ENCODE measurements around the gene ZNF428.
"Not testable (repeated sequence)": the region's sequence is repeated elsewhere in the genome, so short reads cannot be mapped to it uniquely, and the experiment has no call there.

The ZNF428 gene

DNA sequence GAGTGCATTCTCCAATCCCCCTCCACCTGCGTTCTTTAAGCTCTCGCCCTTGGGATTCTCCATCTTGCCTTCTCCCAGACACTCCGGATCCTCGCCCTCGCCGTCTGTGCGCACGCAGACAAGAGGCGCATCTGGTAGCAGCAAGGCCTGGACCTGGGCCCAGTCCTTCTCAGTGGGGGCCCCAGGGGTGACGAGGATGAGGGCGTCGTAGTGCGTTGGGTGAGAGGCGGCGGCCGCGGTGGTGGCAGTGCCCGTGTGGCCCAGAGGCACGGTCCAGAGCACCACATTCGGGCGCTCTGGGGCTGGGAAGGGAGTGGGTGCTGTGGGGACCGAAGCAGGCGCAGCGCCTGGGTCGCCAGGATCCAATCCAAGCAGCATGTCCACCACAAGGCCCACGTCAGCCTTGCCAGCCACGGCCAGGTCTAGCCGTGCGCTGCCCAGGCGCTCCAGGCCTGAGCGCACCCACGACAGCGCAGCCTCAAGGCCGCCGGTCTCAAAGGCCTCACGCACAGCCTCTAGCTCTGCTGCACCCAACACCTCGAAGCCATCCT, 26.6 kb downstream of the ZNF428 start:
- no peak for DNase-seq

DNA sequence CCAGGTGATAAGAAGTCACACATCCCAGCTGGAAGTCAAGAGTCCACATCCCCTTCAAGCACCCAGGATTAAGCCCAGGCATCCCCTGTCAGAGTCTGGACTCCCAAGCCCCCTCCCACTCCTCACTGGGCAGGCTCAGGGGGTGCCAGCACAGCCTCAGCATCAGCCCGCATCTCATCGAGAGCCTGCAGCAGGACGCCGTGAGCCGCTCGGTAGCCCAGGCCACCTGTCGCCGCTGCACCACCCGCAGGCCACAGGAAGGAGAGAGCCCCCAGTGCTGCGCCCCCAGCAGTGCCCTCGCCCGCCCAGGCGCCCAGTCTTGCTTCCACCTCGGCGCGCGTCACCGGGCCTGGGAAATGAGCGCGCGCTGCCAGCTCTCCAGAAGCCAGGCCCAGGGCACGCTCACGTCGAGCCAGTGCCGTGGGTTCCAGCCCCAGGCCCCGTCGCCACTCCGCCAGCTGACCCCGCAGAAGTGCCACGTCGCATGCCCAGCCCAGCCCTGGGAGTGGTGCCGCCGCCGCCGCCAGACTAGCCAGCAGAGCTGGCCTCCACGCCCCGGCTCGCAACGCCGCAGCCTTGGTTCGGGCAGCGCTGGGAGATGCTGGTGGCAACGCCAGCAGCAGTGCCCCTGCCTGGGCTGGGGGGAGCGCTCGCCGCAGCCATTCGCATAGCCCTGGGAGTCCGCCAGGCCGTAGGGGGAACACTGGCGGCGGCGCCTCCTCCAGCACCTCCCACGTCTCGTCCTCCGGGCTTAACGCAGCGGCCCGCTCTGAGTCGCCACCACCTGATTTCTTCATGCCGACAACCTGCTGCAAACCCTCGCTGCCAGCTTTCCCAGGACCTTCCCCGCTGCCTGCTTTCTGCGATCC, 27.3 kb downstream of the ZNF428 start:
- DNase-seq = no peak

DNA sequence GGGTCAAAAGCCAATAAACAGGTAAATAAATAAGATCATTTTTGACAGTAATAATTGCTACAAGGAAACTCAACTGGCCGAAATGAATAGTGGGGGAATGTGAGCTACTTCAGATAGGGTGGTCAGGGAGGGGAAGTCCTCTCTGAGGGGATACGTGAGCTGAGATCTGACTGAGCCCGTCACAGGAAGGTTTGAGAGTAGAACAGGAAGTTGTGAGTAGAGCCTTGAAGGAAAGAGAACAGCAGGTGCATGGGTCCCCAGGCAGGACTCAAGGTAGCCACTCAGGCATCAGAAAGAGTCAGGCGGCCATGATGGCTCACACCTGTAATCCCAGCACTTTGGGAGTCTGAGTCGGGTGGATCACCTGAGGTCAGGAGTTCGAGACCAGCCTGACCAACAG, 29.8 kb downstream of the ZNF428 start:
- DNase-seq = no peak

DNA sequence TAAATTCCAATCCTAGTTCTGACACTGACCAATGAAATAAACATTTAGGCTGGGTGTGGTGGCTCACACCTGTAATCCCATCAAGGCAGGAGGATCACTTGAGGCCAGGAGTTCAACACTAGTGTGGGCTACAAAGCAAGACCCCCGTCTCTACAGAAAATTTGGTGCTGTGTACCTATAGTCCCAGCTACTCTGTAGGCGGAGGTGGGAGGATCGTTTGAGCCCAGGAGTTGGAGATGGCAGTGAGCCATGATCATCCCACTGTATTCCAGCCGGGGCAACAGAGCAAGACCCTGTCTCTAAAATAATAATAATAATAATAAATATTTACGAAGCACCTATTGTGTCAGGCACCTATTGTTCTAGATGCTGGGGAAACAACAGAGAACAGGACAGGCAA, 30.2 kb downstream of the ZNF428 start:
- no peak for DNase-seq

DNA sequence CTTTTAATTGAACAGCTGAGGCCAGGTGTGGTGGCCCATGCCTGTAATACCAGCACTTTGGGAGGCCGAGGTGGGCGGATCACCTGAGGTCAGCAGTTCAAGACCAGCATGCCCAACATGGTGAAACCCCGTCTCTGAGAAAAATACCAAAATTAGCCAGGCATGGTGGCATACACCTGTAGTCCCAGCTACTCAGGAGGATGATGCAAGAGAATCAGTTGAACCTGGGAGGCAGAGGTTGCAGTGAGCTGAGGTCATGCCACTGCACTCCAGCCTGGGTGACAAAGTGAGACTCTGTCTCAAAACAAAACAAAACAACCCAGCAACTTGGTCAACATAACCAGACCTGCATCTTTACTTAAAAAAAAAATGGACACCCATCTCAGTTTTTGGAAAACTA, 32.4 kb downstream of the ZNF428 start:
- DNase-seq = not testable (repeated sequence)

- no peak for DNase-seq
These were observed 33.1 kb downstream of the ZNF428 start for GRCh38 chr19:43586346-43586745.

DNA sequence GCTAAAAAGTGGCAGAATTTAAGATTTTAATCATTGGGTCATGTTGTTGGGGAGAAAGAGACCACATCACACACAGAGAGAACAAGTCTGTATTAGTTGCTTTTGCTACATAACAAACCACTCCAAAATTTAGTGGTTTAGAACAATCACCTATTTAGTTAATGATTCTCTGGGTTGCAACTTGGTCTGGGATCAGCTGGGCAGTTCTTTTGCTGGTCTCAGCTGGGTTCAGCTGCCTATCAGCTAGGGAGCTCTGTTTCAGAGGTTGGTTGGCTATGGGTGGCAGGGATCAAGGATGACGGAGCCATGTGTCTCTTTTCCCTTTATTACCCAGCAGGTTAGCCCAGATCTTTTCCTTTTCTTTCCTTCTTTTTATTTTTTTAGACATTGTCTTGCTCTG, 34.9 kb downstream of the ZNF428 start:
- DNase-seq = no peak

DNA sequence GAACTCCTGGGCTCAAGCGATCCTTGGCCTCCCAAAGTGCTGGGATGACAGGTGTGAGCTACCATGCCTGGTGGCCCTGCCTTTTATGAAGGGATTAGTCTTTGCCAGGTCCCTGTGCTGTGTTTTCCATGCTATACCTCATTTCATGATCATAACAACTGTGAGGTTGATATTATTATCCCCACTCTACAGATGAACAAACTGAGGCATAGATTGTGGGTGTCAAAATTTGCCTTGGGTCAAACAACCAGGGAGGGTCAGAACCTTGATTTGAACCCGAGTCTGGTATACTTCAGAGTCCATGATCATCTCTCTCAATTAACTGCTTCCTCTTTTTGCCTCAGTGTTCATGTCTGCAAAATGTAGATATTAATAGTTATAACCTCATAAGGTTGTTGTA, 36.9 kb downstream of the ZNF428 start:
- DNase-seq = no peak

GRCh38 chr19:43581467-43581866, 38.0 kb downstream of the ZNF428 start:
- DNase-seq = no peak

GRCh38 chr19:43578787-43579186, 40.6 kb downstream of the ZNF428 start:
- DNase-seq = no peak

- DNase-seq = no peak
These were observed 43.2 kb downstream of the ZNF428 start for GRCh38 chr19:43575955-43576878.

DNA sequence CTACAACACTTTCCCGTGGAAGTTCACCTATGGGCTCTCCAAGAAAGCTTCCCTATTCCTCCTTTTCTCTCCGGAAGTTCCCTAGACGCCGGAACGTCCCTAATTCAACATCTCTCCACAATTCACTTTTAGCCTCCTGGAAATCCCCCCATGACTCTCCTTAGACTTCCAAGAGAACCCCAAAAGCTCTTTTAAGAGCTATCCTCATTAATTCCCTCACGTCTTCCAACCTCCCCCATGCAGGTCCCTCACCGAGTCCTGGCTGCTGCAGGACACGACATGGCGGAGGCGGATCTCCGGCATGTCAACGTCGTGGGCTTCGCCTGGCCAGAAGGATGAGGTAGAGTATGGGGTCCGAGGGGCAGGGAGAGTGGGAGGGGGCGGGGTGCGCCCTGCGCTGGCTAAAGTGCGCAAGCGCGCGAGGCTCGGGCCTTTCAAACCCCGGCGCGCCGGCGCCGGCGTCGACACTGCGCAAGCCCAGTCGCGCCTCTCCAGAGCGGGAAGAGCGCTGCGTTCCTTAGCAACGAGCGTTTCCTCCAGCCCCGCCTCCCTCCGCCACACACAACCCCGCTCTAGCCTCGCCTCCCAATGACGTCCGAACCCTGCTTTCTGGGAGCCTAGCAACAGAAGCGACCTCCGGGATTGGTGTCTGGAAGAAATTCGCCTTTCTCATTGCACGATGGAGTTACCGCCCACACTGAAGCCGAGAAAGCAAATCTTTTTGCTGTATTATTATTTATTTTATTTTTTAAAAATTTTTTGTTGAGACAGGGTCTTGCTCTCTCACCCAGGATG, 44.1 kb downstream of the ZNF428 start, which contains the start of the genes PINLYP and XRCC1:
Gene PINLYP, plus strand, starts transcription at position 646 of the 795 bp plus-strand sequence. CDS start 1,391 bp downstream, outside the sequence.
Gene XRCC1, minus strand, starts transcription at position 372 of the 795 bp plus-strand sequence. Its CDS starts 69 bp downstream, at position 303.
- peak; percentile 99 for DNase-seq

DNA sequence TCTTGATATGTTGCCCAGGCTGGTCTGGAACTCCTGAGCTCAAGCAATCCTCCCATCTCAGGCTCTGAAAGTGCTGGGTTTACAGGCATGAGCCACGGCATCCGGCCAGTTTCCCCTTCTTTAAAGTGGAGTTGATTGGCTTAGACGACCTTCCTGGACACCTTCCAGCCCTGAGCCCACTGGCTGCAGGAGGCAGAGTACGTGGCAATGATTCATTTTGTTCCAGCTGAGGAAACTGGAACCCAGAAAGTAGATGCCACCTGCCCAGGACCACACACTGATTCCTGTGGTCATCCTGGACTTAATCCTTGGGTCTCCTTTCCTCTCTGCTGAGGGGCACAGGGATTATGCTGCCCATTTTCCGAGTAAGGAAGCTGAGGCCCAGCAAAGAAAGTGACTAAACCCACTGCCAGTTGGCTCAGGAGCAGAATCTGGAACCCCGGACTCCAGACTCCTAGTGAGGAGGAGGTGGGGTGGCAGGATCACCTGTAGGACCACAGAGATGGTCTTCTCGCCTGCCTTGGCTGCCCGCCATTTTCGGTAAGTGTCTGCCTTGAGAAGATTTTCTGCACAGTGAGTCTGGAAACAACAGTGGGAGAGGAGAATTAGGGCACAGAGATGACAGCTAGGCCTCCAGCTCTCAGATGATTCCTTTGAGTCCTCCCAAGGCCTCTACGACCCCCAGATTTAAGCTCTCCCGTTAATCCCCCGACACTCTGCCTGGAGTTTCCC, 44.8 kb downstream of the ZNF428 start:
- no peak for DNase-seq

DNA sequence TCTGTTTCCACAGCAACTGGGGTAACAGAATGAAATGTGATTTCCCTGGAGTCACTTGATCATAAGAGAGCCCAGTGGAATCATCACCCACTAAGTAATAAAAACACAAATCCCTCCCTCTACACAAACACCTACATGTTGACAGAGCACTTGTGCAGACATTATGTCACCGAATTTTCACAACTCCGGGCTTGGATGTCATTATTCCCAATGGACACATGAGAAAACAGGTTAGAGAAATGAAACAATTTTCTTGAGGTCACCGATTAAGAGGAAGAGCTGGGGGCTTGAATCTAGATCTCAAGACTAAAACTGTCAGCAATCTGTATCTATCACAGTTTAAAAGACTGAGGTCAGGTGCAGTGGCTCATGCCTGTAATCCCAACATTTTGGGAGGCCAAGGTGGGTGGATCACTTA, 47.2 kb downstream of the ZNF428 start:
- no peak for DNase-seq

GRCh38 chr19:43570174-43570791, 49.1 kb downstream of the ZNF428 start:
- DNase-seq = no peak

- no peak for DNase-seq
These were observed 49.8 kb downstream of the ZNF428 start for GRCh38 chr19:43569657-43570056.

DNA sequence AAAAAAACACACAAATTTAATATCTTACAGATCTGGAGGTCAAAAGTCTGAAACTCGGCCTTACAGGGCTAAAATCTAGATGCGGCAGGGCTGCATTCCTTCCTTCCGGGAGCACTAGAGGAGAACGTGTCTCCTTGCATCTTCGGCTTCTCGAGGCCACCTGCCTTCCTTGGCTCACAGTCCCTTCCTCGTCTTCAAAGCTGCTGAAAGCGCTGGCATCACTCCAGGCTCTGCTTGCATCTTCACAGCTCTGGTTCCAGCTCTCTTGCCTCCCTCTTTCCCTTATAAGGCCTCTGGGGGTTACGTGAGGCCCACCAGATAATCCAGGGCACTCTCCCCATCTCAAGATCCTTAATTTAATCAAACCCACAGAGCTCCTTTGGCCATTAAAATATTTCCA, 54.6 kb downstream of the ZNF428 start:
- DNase-seq = no peak

DNA sequence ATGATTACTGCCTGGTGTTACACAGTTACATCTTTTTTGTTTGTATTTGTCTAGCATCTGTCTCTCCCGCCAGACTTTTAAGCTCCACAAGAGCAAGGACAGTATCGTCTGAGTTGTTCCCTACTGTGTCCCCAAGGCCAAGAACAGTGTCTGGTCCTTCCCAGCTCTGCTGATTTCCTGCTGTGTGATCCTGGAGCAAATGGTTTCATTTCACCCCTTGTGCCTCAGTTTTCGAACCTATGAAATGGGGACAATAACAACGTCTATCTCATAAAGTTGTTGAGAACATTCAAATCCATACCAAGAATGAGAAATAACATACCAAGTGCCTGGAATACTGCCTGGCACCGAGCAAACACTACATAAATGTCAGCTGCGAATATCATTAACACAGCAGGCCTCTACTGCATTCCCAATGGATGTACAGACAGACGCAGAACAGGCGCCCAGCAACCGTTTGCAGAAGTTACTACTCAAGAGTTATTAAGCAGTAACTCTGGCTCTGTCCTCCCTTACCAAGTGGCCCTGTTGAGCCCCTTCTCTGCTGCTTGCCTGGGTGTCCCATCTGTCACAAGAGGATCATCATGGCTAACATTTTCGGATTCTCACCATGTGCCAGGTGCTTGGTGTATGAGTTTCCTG, 55.5 kb downstream of the ZNF428 start:
- no peak for DNase-seq

- DNase-seq = peak; percentile 94
These were observed 56.7 kb downstream of the ZNF428 start for GRCh38 chr19:43562698-43563241.

DNA sequence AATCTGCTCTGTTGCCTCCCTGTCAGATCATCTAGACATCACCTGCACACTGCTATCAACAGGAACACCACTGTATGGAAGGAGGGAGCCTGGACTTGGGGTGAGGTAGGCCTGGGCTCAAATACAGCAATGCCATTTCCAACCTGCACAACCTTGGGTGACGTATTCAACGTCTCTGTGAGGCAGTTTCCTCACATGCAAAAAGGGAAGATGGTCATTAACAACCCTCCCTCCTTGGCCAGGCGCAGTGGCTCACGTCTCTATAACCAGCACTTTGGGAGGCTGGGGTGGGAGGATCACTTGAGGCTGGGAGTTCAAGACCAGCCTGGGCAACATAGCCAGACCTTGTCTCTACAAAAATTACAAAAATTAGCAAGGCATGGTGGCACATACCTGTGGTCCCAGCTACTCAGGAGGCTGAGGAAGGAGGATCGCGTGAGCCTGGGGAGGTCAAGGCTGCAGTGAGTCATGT, 57.2 kb downstream of the ZNF428 start:
- DNase-seq = no peak
